ENCODE measurements around the gene CDH19.
"Not testable (repeated sequence)": the region's sequence is repeated elsewhere in the genome, so short reads cannot be mapped to it uniquely, and the experiment has no call there.

The CDH19 gene

GRCh38 chr18:66566616-66567015 lies 37.3 kb downstream of the CDH19 start:
- DNase-seq (ENCODE audit: low read depth), result no peak

- no peak for DNase-seq (ENCODE audit: low read depth)
These were observed 39.7 kb downstream of the CDH19 start for GRCh38 chr18:66564236-66564635.

DNA sequence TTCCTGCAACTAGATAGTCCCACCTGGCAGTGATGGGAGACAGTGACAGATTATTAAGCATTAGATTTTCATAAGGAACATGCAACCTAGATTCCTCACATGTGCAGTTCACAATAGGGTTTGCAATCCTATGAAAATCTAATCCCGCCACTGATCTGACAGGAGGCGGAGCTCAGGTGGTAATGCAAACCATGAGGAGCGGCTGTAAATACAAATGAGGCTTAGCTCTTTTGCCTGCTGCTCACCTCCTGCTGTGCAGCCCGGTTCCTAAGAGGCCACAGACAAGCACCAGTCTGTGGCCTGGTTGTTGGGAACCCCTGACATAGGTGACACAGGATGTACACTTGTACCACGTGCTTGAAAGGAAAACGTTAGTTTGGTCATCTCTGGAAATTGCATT lies 41.6 kb downstream of the CDH19 start:
- no peak for DNase-seq (ENCODE audit: low read depth)

GRCh38 chr18:66560094-66560493 lies 43.8 kb downstream of the CDH19 start:
- DNase-seq (ENCODE audit: low read depth), result no peak

GRCh38 chr18:66558773-66559172 lies 45.1 kb downstream of the CDH19 start:
- no peak for DNase-seq (ENCODE audit: low read depth)

DNA sequence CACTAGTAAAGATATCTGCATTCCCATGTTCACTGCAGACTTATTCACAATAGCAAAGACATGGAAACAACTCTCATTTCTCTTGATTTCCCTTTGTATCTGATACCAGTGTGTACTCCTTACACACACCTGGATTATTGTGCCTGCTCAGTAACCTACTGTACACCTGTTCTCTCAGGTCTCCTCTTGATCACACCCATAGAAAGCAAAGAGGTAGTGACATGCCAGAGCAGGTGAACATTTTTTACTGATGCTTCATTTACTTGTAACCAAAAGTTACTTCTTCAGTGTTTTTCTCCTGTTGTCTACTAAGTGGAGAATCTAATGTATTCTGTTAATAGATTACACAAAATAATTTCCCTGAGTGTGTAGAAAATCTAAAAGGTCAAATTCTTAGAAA lies 46.8 kb downstream of the CDH19 start:
- DNase-seq (ENCODE audit: low read depth), result no peak

- DNase-seq (ENCODE audit: low read depth), result no peak
These were observed 48.3 kb downstream of the CDH19 start for GRCh38 chr18:66555585-66555984.

GRCh38 chr18:66553824-66554223 lies 50.1 kb downstream of the CDH19 start:
- DNase-seq (ENCODE audit: low read depth), result no peak

DNA sequence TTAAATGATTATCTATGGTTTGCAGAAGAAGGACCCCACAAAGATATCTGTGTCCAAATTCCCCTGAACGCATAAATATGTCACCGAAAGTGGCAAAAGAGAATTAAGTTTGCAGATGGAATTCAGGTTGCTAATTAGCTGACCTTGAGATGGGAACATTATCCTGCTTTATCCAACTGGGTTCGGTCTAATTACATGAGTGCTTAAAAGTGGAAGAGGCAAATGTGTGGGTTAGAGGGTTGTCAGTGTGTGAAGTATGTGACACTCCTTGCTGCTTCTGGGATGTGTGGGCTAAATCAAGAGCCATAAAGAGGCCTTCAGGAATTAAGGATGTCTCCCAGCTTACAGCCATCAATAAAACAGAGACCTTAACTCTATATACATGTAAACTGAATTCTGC lies 53.5 kb downstream of the CDH19 start:
- DNase-seq (ENCODE audit: low read depth), result no peak

DNA sequence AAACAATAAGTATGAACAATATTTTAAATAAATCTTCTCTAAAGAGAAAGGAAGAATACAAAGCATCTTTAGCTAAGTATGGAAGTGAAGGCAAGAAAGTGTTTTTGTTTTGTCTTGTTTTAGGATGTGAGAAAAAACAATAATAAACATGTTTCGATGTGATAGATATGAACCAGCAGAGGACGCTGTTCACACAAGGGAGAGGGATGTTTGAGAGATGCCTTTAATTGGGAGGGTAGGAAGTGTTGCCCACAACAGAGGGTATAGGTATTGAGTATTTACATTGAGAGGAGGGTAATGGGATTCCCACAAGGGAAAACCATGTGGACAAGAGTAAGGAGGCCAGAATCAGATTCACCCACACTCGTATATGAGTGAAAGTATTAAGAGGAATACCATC lies 55.1 kb downstream of the CDH19 start:
- no peak for DNase-seq (ENCODE audit: low read depth)

- DNase-seq (ENCODE audit: low read depth), result no peak
These were observed 69.8 kb downstream of the CDH19 start for GRCh38 chr18:66534110-66534509.

DNA sequence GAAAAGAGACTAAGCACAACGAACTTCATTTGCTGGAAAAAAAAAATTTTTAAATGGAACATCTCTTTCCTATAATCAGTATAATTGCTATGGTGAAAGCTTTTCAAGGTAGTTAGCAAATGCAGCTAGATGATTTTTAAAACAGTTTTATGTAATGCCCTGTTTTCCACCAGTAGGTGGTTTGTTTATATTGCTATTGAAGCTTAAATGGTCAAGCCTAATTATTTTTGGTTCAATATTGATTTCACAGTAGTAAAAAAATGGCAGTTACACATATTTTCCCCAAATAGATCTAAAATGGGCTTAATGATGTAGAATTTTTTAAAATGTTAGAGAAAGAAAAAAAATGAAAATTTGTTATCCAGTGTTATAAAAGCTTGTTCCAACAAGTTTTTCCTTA lies 70.2 kb downstream of the CDH19 start:
- DNase-seq (ENCODE audit: low read depth), result no peak

DNA sequence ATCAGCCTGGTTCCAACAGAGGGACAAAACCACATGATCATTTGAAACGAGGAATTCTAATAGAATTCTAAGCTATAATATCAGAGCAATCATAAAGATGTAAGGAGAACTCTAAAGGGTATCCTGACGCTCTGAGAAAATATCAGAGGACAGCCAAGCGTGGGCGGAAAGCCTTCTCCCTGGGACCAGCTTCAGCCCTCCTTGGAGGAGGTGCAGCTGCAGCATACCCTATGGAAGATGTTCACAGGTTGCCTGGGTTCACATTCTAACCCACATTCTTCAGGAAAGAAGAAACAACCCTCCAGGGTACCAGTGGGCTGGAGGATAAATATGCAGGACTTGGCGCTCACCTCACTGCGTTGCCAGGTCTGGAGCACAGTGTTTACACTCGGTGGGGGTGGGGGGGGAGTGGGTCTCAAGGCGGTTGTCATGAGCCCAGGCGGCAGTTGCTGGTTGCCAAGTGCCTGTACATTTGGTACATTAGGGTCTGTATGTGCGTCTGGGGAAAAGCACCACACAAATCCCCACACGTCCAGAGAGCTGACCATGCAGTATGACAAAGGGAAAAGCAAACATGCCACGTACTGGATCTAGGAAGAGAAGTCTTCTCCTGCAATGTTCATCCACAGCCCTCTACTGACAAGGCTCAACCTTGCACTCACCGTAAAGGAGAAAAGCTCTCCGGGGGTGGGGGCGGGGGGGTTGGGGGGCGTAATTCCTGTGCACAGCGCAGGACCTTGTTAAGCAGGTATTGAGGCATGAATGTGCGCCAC lies 80.5 kb downstream of the CDH19 start:
- no peak for DNase-seq (ENCODE audit: low read depth)

DNA sequence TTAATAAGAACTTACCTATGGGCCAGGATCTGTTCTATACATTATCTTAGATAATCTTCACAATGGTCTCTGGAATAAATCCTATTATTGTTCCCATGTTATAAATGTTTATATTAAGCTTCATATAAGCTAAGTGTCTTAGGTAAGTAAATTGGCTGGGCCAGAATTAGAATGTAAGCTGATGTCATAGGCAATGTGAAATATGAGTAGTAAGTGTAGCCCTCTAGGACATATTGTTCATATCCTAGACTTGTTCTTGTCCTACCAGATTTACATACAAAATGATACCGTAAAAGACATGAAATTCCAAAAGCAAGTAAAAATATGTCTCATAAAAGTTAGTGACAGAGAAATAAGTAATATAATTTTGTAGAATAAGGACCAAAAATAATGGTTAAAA lies 89.9 kb downstream of the CDH19 start:
- DNase-seq (ENCODE audit: low read depth), result no peak

GRCh38 chr18:66511792-66512191 lies 92.1 kb downstream of the CDH19 start:
- DNase-seq (ENCODE audit: low read depth), result no peak

DNA sequence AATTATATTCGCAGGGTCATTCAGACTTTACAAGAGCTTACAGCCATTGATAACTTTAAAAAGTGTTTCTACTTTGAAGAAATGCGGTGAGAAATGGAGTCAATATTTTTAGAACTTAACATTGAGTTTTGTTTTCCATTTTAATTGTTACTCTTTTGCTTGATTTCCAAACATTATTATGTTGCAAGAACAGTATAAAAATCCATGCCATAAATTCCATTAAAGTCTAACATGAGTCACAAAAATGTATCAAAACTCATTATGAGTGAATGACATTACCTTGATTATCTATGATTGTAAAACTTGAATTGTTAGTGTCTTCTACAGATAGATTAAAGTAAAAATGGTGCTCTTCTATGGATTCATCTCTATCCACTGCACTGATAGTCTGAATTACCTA lies 92.6 kb downstream of the CDH19 start:
- no peak for DNase-seq (ENCODE audit: low read depth)

GRCh38 chr18:66510357-66511045 lies 93.4 kb downstream of the CDH19 start:
- DNase-seq (ENCODE audit: low read depth), result no peak

GRCh38 chr18:66508937-66509336 lies 95.0 kb downstream of the CDH19 start:
- no peak for DNase-seq (ENCODE audit: low read depth)

- no peak for DNase-seq (ENCODE audit: low read depth)
These were observed 97.7 kb downstream of the CDH19 start for GRCh38 chr18:66506178-66506577.

DNA sequence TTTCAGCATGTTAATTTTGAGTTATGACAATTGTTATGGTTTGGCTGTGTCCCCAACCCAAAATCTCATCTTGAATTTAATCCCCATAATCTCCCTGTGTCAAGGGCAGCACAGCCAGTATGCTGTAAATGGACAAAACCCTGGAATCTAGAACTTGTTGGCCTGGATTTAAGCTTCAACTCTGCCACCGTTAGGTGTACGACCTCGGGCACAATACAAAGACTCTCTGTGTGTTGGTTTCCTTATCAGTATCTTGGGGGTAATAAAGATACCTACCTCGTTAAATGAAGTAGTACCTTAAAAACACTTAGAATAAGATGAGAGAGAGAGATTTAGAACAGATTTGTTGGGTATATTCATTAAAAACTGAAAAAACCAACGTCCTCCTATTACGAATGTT lies 106.5 kb downstream of the CDH19 start:
- DNase-seq (ENCODE audit: low read depth), result no peak

- DNase-seq (ENCODE audit: low read depth), result no peak
These were observed 108.0 kb downstream of the CDH19 start for GRCh38 chr18:66495844-66496243.

DNA sequence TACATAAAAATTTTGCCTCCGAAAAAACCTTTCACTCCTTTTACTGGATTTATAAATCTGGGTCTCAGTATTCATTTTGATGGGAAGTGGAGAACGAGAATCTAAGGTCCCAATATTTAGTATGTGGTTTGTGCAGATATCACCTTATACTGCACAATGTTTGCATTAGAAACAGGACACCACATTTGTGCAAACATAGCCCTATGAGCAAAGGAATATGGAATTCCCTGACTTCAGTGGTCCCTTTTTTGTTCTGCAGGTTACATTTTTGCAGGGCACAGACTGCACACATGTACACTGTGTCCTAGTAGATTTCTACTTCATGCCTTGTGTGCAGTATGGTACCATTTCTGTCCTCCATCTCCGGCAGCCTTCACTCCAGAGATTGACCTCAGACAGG lies 130.0 kb downstream of the CDH19 start:
- DNase-seq (ENCODE audit: low read depth), result no peak

DNA sequence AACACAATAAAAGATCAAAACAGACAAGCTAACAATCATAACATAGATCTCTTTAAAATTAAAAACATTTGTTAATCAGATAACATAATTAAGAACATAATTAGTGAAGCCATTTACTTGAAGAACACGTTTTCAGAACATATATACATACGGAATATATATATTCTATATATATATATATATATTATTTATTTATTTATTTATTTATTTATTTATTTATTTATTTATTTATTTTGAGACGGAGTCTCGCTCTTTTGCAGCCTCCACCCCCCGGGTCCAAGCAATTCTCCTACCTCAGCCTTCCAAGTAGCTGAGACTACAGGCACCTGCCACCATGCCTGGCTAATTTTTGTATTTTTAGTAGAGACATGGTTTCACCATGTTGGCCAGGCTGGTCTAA lies 137.7 kb downstream of the CDH19 start:
- DNase-seq (ENCODE audit: low read depth), result not testable (repeated sequence)

DNA sequence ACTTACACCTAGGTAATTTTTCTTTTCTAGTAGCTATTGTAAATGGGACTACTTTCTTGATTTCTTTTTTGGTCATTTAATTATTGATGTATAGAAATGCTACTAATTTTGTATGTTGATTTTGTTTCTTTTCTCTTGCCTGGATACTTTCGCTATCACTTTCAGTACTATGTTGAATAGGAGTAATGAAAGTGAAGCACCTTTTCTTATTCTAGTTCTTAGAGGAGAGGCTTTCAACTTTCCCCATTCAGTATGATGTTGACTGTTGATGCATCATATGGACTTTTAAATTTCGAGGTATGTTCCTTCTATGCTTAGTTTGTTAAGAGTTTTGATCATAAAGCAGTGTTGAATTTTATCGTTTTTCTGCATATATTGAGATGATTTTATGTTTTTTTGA lies 142.5 kb downstream of the CDH19 start:
- no peak for DNase-seq (ENCODE audit: low read depth)
